ENCODE measurements around the gene KCNJ10.

- no peak for TF ChIP-seq EZH2 (IDR thresholded peaks at IDR 0.05; ENCODE audit: borderline replicate concordance, low read length)
- TF ChIP-seq CTCF (conservative IDR thresholded peaks at IDR 0.05 in 1 of 2, IDR thresholded peaks at IDR 0.05 in 1 of 2; ENCODE audit: extremely low read depth in 1 of 2, insufficient read depth in 1 of 2, low read depth in 1 of 2, low read length in 2 of 2): no peak
Measured at GRCh38 chr1:160009081-160009480, 60.9 kb downstream of the KCNJ10 start.
